ENCODE results near the gene DDX39A. TPM values are rescaled to one million over a fixed set of nuclear protein-coding genes. Genes with fewer than 3 reads are reported as not detected.

DDX39A gene
- total RNA-seq, 1 donor from 2014 or later = 54.8 TPM

DNA sequence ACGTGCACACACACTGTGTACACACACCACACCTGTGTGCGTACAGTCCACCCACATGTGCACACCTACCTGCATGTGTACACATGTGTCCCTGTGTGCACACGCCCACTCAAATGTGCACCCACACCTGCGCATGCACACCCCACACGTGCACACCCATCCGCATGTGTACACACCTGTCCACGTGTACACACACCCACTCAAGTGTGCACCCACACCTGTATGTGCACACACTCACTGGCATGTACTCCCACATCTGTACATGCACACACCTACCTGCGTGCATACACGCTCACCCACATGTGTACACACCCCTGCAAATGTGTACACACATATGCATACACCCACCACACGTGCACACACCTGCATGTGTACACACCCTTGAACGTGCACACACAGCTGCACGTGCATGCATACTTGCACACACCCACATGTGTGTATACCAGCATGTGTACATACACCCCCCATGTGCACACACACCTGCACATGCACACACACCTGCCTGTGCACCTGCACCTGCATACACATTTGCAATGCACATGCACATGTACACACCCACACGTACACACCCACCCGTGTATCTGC is 24.6 kb upstream of the DDX39A start:
- DNase-seq (ENCODE audit: low read depth) (no peak), FAIRE-seq (peak; percentile 88)
- H3K4me3 ChIP-seq (ENCODE audit: low read depth, low read length) = no peak overlapping the region
- TF ChIP-seq, protein P1, sequence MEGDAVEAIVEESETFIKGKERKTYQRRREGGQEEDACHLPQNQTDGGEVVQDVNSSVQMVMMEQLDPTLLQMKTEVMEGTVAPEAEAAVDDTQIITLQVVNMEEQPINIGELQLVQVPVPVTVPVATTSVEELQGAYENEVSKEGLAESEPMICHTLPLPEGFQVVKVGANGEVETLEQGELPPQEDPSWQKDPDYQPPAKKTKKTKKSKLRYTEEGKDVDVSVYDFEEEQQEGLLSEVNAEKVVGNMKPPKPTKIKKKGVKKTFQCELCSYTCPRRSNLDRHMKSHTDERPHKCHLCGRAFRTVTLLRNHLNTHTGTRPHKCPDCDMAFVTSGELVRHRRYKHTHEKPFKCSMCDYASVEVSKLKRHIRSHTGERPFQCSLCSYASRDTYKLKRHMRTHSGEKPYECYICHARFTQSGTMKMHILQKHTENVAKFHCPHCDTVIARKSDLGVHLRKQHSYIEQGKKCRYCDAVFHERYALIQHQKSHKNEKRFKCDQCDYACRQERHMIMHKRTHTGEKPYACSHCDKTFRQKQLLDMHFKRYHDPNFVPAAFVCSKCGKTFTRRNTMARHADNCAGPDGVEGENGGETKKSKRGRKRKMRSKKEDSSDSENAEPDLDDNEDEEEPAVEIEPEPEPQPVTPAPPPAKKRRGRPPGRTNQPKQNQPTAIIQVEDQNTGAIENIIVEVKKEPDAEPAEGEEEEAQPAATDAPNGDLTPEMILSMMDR (IDR thresholded peaks at IDR 0.05; ENCODE audit: insufficient read depth, low read length, severe bottlenecking) = no peak
- no peaks in the 10 kb centered on the region for H3K36me3 ChIP-seq (ENCODE audit: control insufficient read depth, insufficient read depth, low read length)
- H3K27me3 ChIP-seq (ENCODE audit: control insufficient read depth, insufficient read depth, low read length) = no peaks in the 10 kb centered on the region

GRCh38 chr19:14442891-14443631 is 23.9 kb upstream of the DDX39A start:
- Histone ChIP-seq H3K27me3 (ENCODE audit: control insufficient read depth, insufficient read depth, low read length) (no peaks in the 10 kb centered on the region), H3K36me3 (ENCODE audit: control insufficient read depth, insufficient read depth, low read length) (no peaks in the 10 kb centered on the region), H3K4me3 (ENCODE audit: low read depth, low read length) (no peak overlapping the region)
- no peak for FAIRE-seq
- DNase-seq (ENCODE audit: low read depth) = no peak
- TF ChIP-seq, protein P1 (IDR thresholded peaks at IDR 0.05; ENCODE audit: insufficient read depth, low read length, severe bottlenecking) = no peak

GRCh38 chr19:14441041-14441938 is 22.1 kb upstream of the DDX39A start:
- peak; percentile 64 for FAIRE-seq
- TF ChIP-seq, protein P1 (IDR thresholded peaks at IDR 0.05; ENCODE audit: insufficient read depth, low read length, severe bottlenecking) = no peak
- Histone ChIP-seq H3K4me3 (ENCODE audit: low read depth, low read length) (no peak overlapping the region), H3K27me3 (ENCODE audit: control insufficient read depth, insufficient read depth, low read length) (no peaks in the 10 kb centered on the region), H3K36me3 (ENCODE audit: control insufficient read depth, insufficient read depth, low read length) (no peaks in the 10 kb centered on the region)
- no peak for DNase-seq (ENCODE audit: low read depth)

- Histone ChIP-seq H3K4me3 (ENCODE audit: low read depth, low read length) (no peak overlapping the region), H3K36me3 (ENCODE audit: control insufficient read depth, insufficient read depth, low read length) (no peaks in the 10 kb centered on the region), H3K27me3 (ENCODE audit: control insufficient read depth, insufficient read depth, low read length) (no peaks in the 10 kb centered on the region)
- no peak for FAIRE-seq
- TF ChIP-seq, protein P1 (IDR thresholded peaks at IDR 0.05; ENCODE audit: insufficient read depth, low read length, severe bottlenecking) = no peak
- no peak for DNase-seq (ENCODE audit: low read depth)
These were observed 20.9 kb upstream of the DDX39A start for GRCh38 chr19:14440049-14440448.

- no peaks in the 10 kb centered on the region for H3K36me3 ChIP-seq (ENCODE audit: control insufficient read depth, insufficient read depth, low read length)
- TF ChIP-seq, protein P1 (IDR thresholded peaks at IDR 0.05; ENCODE audit: insufficient read depth, low read length, severe bottlenecking) = no peak
- DNase-seq (ENCODE audit: low read depth) (no peak), FAIRE-seq (no peak)
- no peaks in the 10 kb centered on the region for H3K27me3 ChIP-seq (ENCODE audit: control insufficient read depth, insufficient read depth, low read length)
- no peak overlapping the region for H3K4me3 ChIP-seq (ENCODE audit: low read depth, low read length)
These were observed 19.9 kb upstream of the DDX39A start for GRCh38 chr19:14439014-14439413.
